ENCODE data around the gene DCST1.

DNA sequence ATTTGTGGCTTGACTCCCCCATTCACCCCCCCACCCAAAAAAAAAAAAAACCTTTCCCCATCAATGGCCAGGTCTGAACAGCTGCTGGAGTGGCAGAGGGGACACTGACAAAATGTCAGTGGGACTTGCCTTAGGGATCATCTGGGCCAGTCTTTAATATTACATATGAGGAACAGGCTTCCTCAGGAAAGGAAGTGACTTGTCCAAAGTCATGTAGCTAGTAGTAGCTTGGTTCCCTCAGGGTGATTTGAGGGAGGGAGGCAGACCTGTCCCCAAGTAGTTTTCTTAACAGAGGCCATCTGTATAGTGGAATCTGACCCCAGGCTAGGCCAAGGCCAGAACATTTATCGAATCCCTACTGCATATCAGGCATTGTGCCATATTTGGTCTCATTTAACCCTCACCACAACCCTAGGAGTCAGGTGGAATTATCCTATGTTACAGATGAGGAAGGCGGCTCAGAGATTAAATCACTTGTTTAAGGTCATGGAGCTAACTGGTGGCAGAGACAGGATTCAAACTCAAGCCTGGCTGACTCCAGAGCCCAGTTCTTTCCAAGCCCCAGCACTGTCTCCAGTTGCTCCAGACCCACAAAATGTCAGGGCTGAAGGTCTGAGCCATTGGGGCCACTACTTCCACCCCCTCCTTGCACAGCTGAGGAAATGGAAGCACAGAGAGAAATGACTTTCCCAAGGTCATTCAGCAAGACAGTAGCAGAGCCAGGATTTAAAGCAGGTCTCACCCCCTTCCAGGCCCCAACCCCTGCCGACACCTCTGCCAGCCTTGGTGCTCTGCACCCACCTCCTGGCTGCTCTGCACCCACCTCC is 20.6 kb upstream of the DCST1 start:
- TF ChIP-seq, protein P1, sequence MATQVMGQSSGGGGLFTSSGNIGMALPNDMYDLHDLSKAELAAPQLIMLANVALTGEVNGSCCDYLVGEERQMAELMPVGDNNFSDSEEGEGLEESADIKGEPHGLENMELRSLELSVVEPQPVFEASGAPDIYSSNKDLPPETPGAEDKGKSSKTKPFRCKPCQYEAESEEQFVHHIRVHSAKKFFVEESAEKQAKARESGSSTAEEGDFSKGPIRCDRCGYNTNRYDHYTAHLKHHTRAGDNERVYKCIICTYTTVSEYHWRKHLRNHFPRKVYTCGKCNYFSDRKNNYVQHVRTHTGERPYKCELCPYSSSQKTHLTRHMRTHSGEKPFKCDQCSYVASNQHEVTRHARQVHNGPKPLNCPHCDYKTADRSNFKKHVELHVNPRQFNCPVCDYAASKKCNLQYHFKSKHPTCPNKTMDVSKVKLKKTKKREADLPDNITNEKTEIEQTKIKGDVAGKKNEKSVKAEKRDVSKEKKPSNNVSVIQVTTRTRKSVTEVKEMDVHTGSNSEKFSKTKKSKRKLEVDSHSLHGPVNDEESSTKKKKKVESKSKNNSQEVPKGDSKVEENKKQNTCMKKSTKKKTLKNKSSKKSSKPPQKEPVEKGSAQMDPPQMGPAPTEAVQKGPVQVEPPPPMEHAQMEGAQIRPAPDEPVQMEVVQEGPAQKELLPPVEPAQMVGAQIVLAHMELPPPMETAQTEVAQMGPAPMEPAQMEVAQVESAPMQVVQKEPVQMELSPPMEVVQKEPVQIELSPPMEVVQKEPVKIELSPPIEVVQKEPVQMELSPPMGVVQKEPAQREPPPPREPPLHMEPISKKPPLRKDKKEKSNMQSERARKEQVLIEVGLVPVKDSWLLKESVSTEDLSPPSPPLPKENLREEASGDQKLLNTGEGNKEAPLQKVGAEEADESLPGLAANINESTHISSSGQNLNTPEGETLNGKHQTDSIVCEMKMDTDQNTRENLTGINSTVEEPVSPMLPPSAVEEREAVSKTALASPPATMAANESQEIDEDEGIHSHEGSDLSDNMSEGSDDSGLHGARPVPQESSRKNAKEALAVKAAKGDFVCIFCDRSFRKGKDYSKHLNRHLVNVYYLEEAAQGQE (IDR thresholded peaks at IDR 0.05; ENCODE audit: insufficient read depth in 1 of 2, low read depth in 2 of 2, low read length in 2 of 2) = no peak
- no peak for TF ChIP-seq FOXP2 (optimal IDR thresholded peaks at IDR 0.05; ENCODE audit: borderline replicate concordance, extremely low read depth, extremely low read length, insufficient read depth)

Measured in PFSK-1 (cell line).